Activated B cell treated with CpG ODN at 0.5 μM for 24 hours (primary cell): ENCODE measurements around the gene KATNB1. TPM values are rescaled to one million over a fixed set of nuclear protein-coding genes. Genes with fewer than 3 reads are reported as not detected.

Source experiments
- ATAC-seq: fragments of 200-7000 bp; cut with Tn5 transposase; one replicate; pipeline ENCODE4 v1.10.0; 2021; ENCODE audit warnings: low read depth, mild to moderate bottlenecking, moderate library complexity
- CTCF ChIA-PET: fragments of 350-600 bp; sonication (Branson Sonifier 250); formaldehyde crosslinking; loops from one replicate; lab custom pipeline; 2021; ENCODE audit warnings: antibody characterized with exemption; lab: Charles Lee
- POLR2A ChIA-PET: fragments of 350-600 bp; sonication (Branson Sonifier 250); formaldehyde crosslinking; loops from one replicate; lab custom pipeline; 2021; ENCODE audit warnings: antibody characterized with exemption; lab: Charles Lee
- DNase-seq: peaks from one replicate; pipeline ENCODE4 v3.0.0; 2022
- H3K27ac Mint-ChIP-seq: one replicate; pipeline ENCODE4 v1.8.0; 2020; ENCODE audit warnings: mixed read lengths
- H3K27me3 Mint-ChIP-seq: one replicate; pipeline ENCODE4 v1.8.0; 2021; ENCODE audit warnings: mixed read lengths
- H3K36me3 Mint-ChIP-seq: one replicate; pipeline ENCODE4 v1.8.0; 2021; ENCODE audit warnings: low read depth, mixed read lengths
- H3K4me1 Mint-ChIP-seq: one replicate; pipeline ENCODE4 v1.8.0; 2021; ENCODE audit warnings: mixed read lengths
- H3K4me3 Mint-ChIP-seq: one replicate; pipeline ENCODE4 v1.8.0; 2020; ENCODE audit warnings: mild to moderate bottlenecking, mixed read lengths
- H3K9me3 Mint-ChIP-seq: one replicate; pipeline ENCODE4 v1.8.0; 2020; ENCODE audit warnings: mixed read lengths
- CTCF ChIP-seq: fragments of 200-600 bp; IDR thresholded peaks from one replicate; pipeline ENCODE4 v1.8.0; 2022; ENCODE audit warnings: antibody characterized with exemption, mild to moderate bottlenecking
- intact Hi-C: fragments of 100-400 bp; cut with micrococcal nuclease; formaldehyde crosslinking; loops from one replicate; pipeline ENCODE4 v1.15.1; 2024
- total RNA-seq: library from RNA; stranded (reverse); gene quantifications from 2 replicates; pipeline ENCODE4 v1.2.3, GENCODE V29; 2022

Gene KATNB1
- total RNA-seq, 1 donor from 2014 or later = 16.8 TPM

- POLR2A ChIA-PET = no interaction called here
- ATAC-seq = no peak
- CTCF ChIA-PET = no interaction called here
- Mint-ChIP-seq H3K4me3 (no peak overlapping the region), H3K36me3 (peaks cover 17% of the 10 kb centered on the region), H3K27me3 (no peaks in the 10 kb centered on the region), H3K27ac (no peak overlapping the region), H3K9me3 (no peaks in the 10 kb centered on the region), H3K4me1 (no peaks in the 10 kb centered on the region)
- intact Hi-C loops = no loop called here
- TF ChIP-seq CTCF = no peak
- DNase-seq = no peak
These were observed 11.9 kb downstream of the KATNB1 start for GRCh38 chr16:57747496-57747895.

DNA sequence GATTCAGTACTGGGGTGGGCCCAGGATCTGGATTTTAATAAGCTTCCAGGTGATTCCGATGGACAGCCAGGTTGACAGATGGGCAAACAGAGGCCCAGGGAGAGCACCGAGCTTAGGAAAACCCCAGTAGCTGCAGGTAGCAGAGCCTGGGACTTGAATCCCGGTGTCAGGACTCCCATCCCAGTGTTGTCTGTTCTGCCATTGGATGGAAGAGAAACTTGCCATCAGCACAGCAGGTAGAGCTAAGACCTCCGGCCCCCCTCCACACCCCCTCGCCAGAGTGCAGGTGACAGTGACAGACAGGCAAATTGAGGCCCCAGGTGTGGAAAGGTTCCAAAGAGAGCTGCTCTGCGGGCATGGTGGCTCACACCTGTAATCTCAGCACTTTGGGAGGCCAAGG lies 12.4 kb downstream of the KATNB1 start:
- H3K27ac Mint-ChIP-seq = no peak overlapping the region
- peaks cover 19% of the 10 kb centered on the region for H3K36me3 Mint-ChIP-seq
- DNase-seq (no peak), ATAC-seq (no peak)
- H3K27me3 Mint-ChIP-seq = no peaks in the 10 kb centered on the region
- no peaks in the 10 kb centered on the region for H3K9me3 Mint-ChIP-seq
- ChIA-PET POLR2A (interaction anchor here (0.7 to 0.9 kb wide), 2 partner anchors 12 to 17 kb away, joined by 3 to 6 read pairs; partner anchors contain the start of gene KATNB1), CTCF (interaction anchor here (0.8 kb wide), 1 partner anchor 22 kb away, joined by 3 read pairs; no protein-coding TSS in a partner anchor)
- H3K4me1 Mint-ChIP-seq = no peaks in the 10 kb centered on the region
- intact Hi-C loops = no loop called here
- no peak overlapping the region for H3K4me3 Mint-ChIP-seq
- TF ChIP-seq CTCF = no peak

- DNase-seq (no peak), ATAC-seq (no peak)
- ChIA-PET POLR2A (interaction anchor here (0.9 kb wide), 1 partner anchor 13 kb away, joined by 3 read pairs; the partner anchor contains the start of gene KATNB1), CTCF (interaction anchor here (0.8 kb wide), 1 partner anchor 21 kb away, joined by 3 read pairs; no protein-coding TSS in a partner anchor)
- Mint-ChIP-seq H3K36me3 (peaks cover 19% of the 10 kb centered on the region), H3K4me1 (no peaks in the 10 kb centered on the region), H3K27ac (no peak overlapping the region), H3K9me3 (no peaks in the 10 kb centered on the region), H3K27me3 (no peaks in the 10 kb centered on the region), H3K4me3 (no peak overlapping the region)
- TF ChIP-seq CTCF = no peak
- intact Hi-C loops = no loop called here
These were observed 13.0 kb downstream of the KATNB1 start for GRCh38 chr16:57748596-57748995.

- peaks cover 22% of the 10 kb centered on the region for H3K36me3 Mint-ChIP-seq
- no peaks in the 10 kb centered on the region for H3K9me3 Mint-ChIP-seq
- ChIA-PET POLR2A (no interaction called here), CTCF (no interaction called here)
- DNase-seq = no peak
- no peaks in the 10 kb centered on the region for H3K4me1 Mint-ChIP-seq
- no peak overlapping the region for H3K27ac Mint-ChIP-seq
- H3K4me3 Mint-ChIP-seq = no peak overlapping the region
- H3K27me3 Mint-ChIP-seq = no peaks in the 10 kb centered on the region
- TF ChIP-seq CTCF = no peak
- no peak for ATAC-seq
- intact Hi-C loops = no loop called here
These were observed 13.6 kb downstream of the KATNB1 start for GRCh38 chr16:57749101-57749692.

GRCh38 chr16:57749856-57750452 lies 14.4 kb downstream of the KATNB1 start:
- ATAC-seq (no peak), DNase-seq (no peak)
- Mint-ChIP-seq H3K36me3 (peaks cover 23% of the 10 kb centered on the region), H3K4me3 (no peak overlapping the region), H3K27ac (no peak overlapping the region), H3K4me1 (no peaks in the 10 kb centered on the region), H3K9me3 (no peaks in the 10 kb centered on the region), H3K27me3 (no peaks in the 10 kb centered on the region)
- no peak for TF ChIP-seq CTCF
- intact Hi-C loops = no loop called here
- CTCF ChIA-PET = no interaction called here
- POLR2A ChIA-PET = no interaction called here
